ENCODE results near the gene ZSWIM4.

- TF ChIP-seq USF2 (IDR thresholded peaks at IDR 0.05; ENCODE audit: low read depth, low read length) (no peak), CTCF (conservative IDR thresholded peaks at IDR 0.05; ENCODE audit: low read depth, low read length) (peak; percentile 70), POLR2A (IDR thresholded peaks at IDR 0.05; ENCODE audit: low read depth, low read length) (no peak), BHLHE40 (IDR thresholded peaks at IDR 0.05; ENCODE audit: low read depth, low read length) (no peak), CHD1 (IDR thresholded peaks at IDR 0.05; ENCODE audit: low read depth, low read length) (no peak; the same call in 1 of the 2 replicates), MAFK (IDR thresholded peaks at IDR 0.05; ENCODE audit: low read depth, low read length) (no peak), SMC3 (IDR thresholded peaks at IDR 0.05; ENCODE audit: low read depth, low read length) (peak; percentile 77), MAZ (IDR thresholded peaks at IDR 0.05; ENCODE audit: borderline replicate concordance, low read depth, low read length) (no peak), RAD21 (IDR thresholded peaks at IDR 0.05; ENCODE audit: low read length) (peak; percentile 77), CEBPB (IDR thresholded peaks at IDR 0.05; ENCODE audit: low read depth, low read length) (no peak), ELK1 (IDR thresholded peaks at IDR 0.05; ENCODE audit: borderline replicate concordance, low read depth, low read length) (no peak)
Observed at GRCh38 chr19:13784731-13785452, 10.4 kb upstream of the ZSWIM4 start.
